GM13976 (cell line): Measurements from ENCODE around the gene TSHZ3.

Experiments
- DNase-seq: peaks from one replicate; pipeline ENCODE4 v3.0.0; 2012; ENCODE audit warnings: low spot score
- CTCF ChIP-seq: IDR thresholded peaks from 2 replicates; pipeline ENCODE4 v1.5.1; 2012; ENCODE audit warnings: borderline replicate concordance, mild to moderate bottlenecking; ENCODE audit not compliant: insufficient read depth; ENCODE audit errors: extremely low read depth, missing control alignments, control extremely low read depth
- in situ Hi-C: fragments of 300-500 bp; cut with MboI; formaldehyde crosslinking; loops from one replicate; pipeline ENCODE4 v1.12.0; 2022; ENCODE audit warnings: low sequenced_read_pairs, mixed read lengths, inconsistent platforms; ENCODE audit not compliant: unreplicated experiment

The TSHZ3 gene

GRCh38 chr19:31377736-31378135 lies 28.5 kb upstream of the TSHZ3 start:
- no peak for DNase-seq
- no peak for TF ChIP-seq CTCF
- in situ Hi-C loops, result no loop called here

GRCh38 chr19:31372246-31372781 lies 23.1 kb upstream of the TSHZ3 start:
- no peak for DNase-seq
- in situ Hi-C loops, result no loop called here
- TF ChIP-seq CTCF, result no peak

- DNase-seq, result no peak
- in situ Hi-C loops, result no loop called here
- no peak for TF ChIP-seq CTCF
Observed at GRCh38 chr19:31370216-31370615, 21.0 kb upstream of the TSHZ3 start.

- TF ChIP-seq CTCF, result no peak
- in situ Hi-C loops, result no loop called here
- no peak for DNase-seq
Observed at GRCh38 chr19:31364963-31365362, 15.7 kb upstream of the TSHZ3 start.

GRCh38 chr19:31361728-31362127 lies 12.5 kb upstream of the TSHZ3 start:
- DNase-seq, result no peak
- in situ Hi-C loops, result no loop called here
- no peak for TF ChIP-seq CTCF

- TF ChIP-seq CTCF, result no peak
- no peak for DNase-seq
- in situ Hi-C loops, result no loop called here
Observed at GRCh38 chr19:31357315-31357673, 8.1 kb upstream of the TSHZ3 start.

GRCh38 chr19:31356587-31357314 lies 7.5 kb upstream of the TSHZ3 start:
- TF ChIP-seq CTCF, result no peak
- in situ Hi-C loops, result no loop called here
- DNase-seq, result no peak
